Kidney (tissue), 14 donors: ENCODE results near the gene RSRC1. TPM values are rescaled to one million over a fixed set of nuclear protein-coding genes. Genes with fewer than 3 reads are reported as not detected.

Experiments used
- DNase-seq, 5 donors: peaks; one replicate each; pipeline ENCODE4 v3.0.0-alpha.2; 2013 to 2020
- FAIRE-seq: peaks from 2 replicates; lab custom pipeline; 2012; peaks lifted over from hg19 to GRCh38; lab: Jason Lieb, UNC
- H3K27ac ChIP-seq, 2 donors: one replicate each; pipeline ENCODE4 v1.7.0; 2013; ENCODE audit warnings: low read depth in 2 of 2, low read length in 2 of 2, inconsistent platforms in 1 of 2
- H3K27me3 ChIP-seq: one replicate; pipeline ENCODE4 v1.7.1; 2013; ENCODE audit warnings: low read length, inconsistent platforms; ENCODE audit not compliant: control insufficient read depth, insufficient read depth
- H3K36me3 ChIP-seq, 3 donors: one replicate each; pipeline versions ENCODE4 v1.7.0 to v1.7.1; 2013; ENCODE audit warnings: low read length in 3 of 3, control low read depth in 1 of 3, inconsistent platforms in 1 of 3; ENCODE audit not compliant: insufficient read depth in 3 of 3, control insufficient read depth in 2 of 3
- H3K4me1 ChIP-seq, 3 donors: one replicate each; pipeline versions ENCODE4 v1.7.0 to v1.7.1; 2013; ENCODE audit warnings: low read length in 3 of 3, inconsistent platforms in 1 of 3, low read depth in 1 of 3; ENCODE audit not compliant: control insufficient read depth in 2 of 3, insufficient read depth in 2 of 3
- H3K4me3 ChIP-seq, 3 donors: one replicate each; pipeline versions ENCODE4 v1.7.0 to v1.8.1; 2013; ENCODE audit warnings: low read length in 3 of 3, control low read depth in 1 of 3, inconsistent platforms in 1 of 3
- H3K9ac ChIP-seq, 3 donors: one replicate each; pipeline versions ENCODE4 v1.7.0 to v1.7.1; 2013; ENCODE audit warnings: low read length in 3 of 3, control low read depth in 1 of 3, inconsistent platforms in 1 of 3
- H3K9me3 ChIP-seq, 3 donors: one replicate each; pipeline versions ENCODE4 v1.7.0 to v1.7.1; 2013; ENCODE audit warnings: low read length in 3 of 3, control low read depth in 1 of 3, inconsistent platforms in 1 of 3; ENCODE audit not compliant: control insufficient read depth in 2 of 3, insufficient read depth in 1 of 3
- intact Hi-C: fragments of 100-400 bp; cut with DNase I; formaldehyde crosslinking; loops from one replicate; pipeline ENCODE4 v1.11.1; 2022
- polyA plus RNA-seq: library from polyadenylated mRNA; stranded (reverse); fragments of 350-450 nt; fragmentation: Illumina TruSeq; extraction: RNeasy Lipid Tissue Mini Kit (QIAGEN cat#74804); gene quantifications from one replicate; pipeline ENCODE4 v1.2.3, GENCODE V29; 2014; ENCODE audit warnings: low read depth, low replicate concordance; ENCODE audit not compliant: insufficient read depth
- total RNA-seq: library from RNA; stranded (reverse); fragmentation: NEBNext Ultra II Directional; extraction: Animal tissue kit (Norgen Biotek cat#: 25700); gene quantifications from one replicate; pipeline ENCODE4 v1.2.1, GENCODE V29; 2021
- TF ChIP-seq, protein P1 (sequence below): IDR thresholded peaks from 3 replicates; pipeline ENCODE4 v1.5.1; 2012; ENCODE audit warnings: mild to moderate bottlenecking, moderate library complexity, borderline replicate concordance; ENCODE audit not compliant: insufficient read depth; ENCODE audit errors: extremely low read depth
- donor health status: control.
- donor health status: control.
- donor health status: control.
- donor health status: control.
- donor health status: control.
- donor health status: DM: yes; HTN: yes; CAD: no.
- donor health status: Normal renal cell carcinoma (clear cell type).

RSRC1 gene
- total and polyA plus RNA-seq, 2 donors from 2014 or later: 14.3 to 33.8 TPM

DNA sequence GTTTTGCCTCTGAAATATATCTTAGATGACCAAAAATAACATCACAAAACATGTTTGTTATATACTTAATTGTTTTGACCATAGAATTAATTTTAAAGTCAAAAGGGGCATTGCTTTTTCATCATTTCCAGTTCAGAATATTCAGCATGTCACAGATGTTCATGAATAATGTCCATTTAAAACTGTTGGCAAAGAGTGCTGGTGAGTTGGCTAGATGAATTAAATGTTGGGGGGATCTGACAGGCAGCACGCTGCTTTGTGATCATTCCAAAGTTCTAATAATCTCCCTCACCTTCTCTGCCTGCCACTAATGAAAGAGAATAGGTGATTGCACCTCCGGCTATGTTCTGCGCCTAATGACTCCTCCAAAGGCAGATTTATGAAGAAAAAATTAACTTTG, 321.9 kb downstream of the RSRC1 start:
- Histone ChIP-seq H3K27ac (no peak overlapping the region), H3K27me3 (no peaks in the 10 kb centered on the region), H3K36me3 (no peaks in the 10 kb centered on the region), H3K4me3 (no peak overlapping the region), H3K4me1 (no peaks in the 10 kb centered on the region), H3K9ac (no peak overlapping the region), H3K9me3 (no peaks in the 10 kb centered on the region)
- TF ChIP-seq, protein P1, sequence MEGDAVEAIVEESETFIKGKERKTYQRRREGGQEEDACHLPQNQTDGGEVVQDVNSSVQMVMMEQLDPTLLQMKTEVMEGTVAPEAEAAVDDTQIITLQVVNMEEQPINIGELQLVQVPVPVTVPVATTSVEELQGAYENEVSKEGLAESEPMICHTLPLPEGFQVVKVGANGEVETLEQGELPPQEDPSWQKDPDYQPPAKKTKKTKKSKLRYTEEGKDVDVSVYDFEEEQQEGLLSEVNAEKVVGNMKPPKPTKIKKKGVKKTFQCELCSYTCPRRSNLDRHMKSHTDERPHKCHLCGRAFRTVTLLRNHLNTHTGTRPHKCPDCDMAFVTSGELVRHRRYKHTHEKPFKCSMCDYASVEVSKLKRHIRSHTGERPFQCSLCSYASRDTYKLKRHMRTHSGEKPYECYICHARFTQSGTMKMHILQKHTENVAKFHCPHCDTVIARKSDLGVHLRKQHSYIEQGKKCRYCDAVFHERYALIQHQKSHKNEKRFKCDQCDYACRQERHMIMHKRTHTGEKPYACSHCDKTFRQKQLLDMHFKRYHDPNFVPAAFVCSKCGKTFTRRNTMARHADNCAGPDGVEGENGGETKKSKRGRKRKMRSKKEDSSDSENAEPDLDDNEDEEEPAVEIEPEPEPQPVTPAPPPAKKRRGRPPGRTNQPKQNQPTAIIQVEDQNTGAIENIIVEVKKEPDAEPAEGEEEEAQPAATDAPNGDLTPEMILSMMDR: no peak
- FAIRE-seq (no peak), DNase-seq (no peak)
- intact Hi-C loops: loop anchor here (10.0 kb wide), 1 partner anchor 817 kb away; no protein-coding TSS in a partner anchor

DNA sequence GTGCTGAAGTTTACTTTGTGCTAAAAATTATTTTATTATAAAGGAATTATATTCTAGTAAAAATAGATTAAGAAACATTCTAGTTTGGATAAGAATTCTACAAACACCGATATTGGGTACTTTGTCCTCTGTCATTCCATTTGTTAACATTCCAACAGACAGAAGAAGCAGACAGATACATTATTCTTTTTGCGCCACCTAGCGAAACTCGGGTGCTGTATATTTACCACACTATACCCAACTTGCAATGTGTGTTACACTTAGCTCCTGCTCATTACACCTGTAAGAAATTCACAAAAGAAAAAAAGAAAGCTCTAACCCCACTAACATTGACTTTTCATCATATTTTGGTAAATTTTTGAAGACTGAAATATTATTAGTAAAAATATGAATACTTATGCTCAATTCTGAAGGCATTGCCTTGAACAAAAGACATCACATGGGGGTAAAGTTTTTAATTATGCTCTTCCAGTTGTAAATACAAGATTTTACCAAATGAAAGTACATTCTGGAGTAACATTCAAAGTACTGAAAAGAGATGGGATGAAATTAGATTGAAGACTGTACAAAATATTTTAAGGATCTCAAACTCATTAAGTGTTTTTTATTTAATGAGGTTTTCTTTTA, 324.6 kb downstream of the RSRC1 start:
- Histone ChIP-seq H3K36me3 (no peaks in the 10 kb centered on the region), H3K4me3 (no peak overlapping the region), H3K9me3 (no peaks in the 10 kb centered on the region), H3K4me1 (no peaks in the 10 kb centered on the region), H3K9ac (no peak overlapping the region), H3K27me3 (no peaks in the 10 kb centered on the region), H3K27ac (no peak overlapping the region)
- FAIRE-seq (peak; percentile 99), DNase-seq (peak in 4 of 5 donors; percentile 43 to 88 (median 73))
- intact Hi-C loops: loop anchor here (10.0 kb wide), 1 partner anchor 820 kb away; no protein-coding TSS in a partner anchor
- TF ChIP-seq, protein P1: peak; percentile 66

DNA sequence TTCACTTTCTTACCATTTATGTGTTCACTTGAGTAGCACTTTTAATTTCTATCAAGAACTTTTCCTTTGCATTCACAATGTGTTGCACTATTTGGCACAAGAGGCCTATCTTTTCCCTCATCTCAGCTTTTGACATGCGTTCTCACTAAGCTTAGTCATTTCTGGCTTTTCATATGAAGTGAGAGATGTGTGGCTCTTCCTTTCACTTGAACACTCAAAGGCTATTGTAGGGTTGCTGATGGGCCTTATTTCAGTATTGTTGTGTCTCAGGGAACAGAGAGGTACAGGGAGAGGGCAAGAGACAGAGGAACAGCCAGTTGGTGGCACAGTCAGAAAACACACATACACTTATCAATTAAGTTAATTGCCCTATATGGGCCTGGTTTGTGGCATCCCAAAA, 333.7 kb downstream of the RSRC1 start:
- H3K4me1 ChIP-seq: no peaks in the 10 kb centered on the region
- intact Hi-C loops: no loop called here

More for the DNA sequence above, 333.7 kb downstream of the RSRC1 start:
- no peak overlapping the region for H3K27ac ChIP-seq
- H3K9ac ChIP-seq: no peak overlapping the region
- H3K36me3 ChIP-seq: no peaks in the 10 kb centered on the region
- no peaks in the 10 kb centered on the region for H3K27me3 ChIP-seq
- no peak overlapping the region for H3K4me3 ChIP-seq
- FAIRE-seq (no peak), DNase-seq (no peak)
- TF ChIP-seq, protein P1: no peak
- no peaks in the 10 kb centered on the region for H3K9me3 ChIP-seq
